A204.1 (cell line): Measurements from ENCODE around the gene AIP.

ENCODE experiments used
- FAIRE-seq: peaks from 2 replicates; lab custom pipeline; 2012; peaks lifted over from hg19 to GRCh38; lab: Jason Lieb, UNC

Gene AIP

DNA sequence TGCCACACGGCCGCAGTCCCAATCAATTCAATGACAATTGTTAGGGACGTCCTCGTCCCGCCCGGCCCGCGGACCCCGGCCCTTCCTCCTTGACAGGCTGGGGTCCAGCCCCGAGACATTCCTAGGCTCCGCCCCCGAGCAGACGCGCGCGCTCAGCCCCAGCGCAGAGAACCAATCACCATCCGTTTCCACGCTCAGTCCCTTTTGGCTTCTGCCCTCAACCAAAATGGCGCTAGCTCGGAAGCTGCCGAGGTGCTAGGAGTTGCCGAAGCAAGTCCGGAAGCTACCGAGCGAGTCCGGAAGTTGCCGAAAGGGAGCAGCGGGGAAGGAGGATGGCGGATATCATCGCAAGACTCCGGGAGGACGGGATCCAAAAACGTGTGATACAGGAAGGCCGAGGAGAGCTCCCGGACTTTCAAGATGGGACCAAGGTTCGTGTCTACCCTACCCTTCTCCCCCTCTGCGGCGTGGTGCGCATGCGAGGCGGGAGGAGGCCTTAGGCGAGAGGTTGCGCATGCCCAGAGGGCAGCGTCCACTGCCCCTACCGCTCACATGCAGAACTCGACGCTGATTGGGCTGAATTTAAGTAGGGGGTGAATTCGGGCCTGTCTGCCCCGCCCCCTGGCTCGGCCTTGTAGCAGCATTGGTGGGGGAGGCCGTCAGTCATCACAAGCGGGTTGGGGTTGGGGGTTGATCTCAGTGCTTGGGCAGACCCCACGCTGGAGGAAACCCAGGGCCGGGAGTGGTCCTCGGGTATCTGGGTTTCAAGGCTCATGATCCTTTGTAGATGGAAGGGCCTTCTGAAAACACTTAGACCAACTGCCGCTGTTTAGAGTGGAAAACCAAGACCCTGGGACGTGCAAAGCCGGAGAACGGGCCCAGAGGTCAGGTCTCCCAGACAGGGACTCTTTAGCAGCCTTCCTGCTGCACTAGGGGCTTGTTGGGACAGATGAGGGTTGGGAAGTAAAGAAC lies at the start of gene AIP:
Gene AIP (plus strand): TSS at position 200 of the 972 bp plus-strand sequence. CDS start 133 bp downstream, at position 333.
- peak; percentile 93 for FAIRE-seq

DNA sequence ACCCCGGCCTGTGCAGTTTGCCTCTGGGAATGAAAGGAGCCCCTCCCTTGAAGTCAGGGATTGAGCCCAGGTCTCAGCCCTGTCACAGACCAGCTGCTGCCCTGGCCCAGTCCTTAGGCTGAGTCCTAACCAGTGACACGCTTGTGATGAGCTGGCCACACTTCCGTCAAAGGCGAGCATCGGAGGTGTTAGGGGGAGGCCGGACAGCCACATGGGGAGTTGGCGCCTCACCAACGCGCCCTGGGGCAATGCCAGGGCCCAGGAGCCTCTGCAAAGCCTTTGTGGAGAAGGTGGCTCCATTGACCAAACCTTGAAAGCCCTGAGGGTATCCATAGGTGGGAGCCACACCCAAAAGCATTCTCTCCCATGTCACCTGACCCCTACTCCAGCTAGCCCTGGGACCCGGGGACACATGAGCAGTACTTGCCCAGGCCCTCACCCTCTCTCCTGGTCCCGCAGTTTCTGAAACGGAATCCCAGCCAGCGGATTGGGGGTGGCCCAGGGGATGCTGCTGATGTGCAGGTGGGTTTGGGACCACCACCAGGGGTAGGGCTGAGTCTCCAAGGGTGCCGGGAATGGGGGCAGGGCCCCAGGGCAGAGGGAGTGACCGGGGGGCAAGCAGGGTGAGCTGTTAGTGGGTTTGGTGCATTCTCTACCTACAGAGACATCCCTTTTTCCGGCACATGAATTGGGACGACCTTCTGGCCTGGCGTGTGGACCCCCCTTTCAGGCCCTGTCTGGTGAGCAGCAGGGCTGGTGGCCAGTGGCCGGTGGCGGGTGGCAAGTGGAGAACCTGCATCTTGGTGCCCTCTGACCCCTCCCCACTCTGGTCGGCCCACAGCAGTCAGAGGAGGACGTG lies 49.1 kb upstream of the AIP start:
- FAIRE-seq: no peak

GRCh38 chr11:67434395-67434881 lies 48.4 kb upstream of the AIP start:
- FAIRE-seq: no peak

- no peak for FAIRE-seq
Observed at GRCh38 chr11:67435031-67435726, 47.6 kb upstream of the AIP start.

DNA sequence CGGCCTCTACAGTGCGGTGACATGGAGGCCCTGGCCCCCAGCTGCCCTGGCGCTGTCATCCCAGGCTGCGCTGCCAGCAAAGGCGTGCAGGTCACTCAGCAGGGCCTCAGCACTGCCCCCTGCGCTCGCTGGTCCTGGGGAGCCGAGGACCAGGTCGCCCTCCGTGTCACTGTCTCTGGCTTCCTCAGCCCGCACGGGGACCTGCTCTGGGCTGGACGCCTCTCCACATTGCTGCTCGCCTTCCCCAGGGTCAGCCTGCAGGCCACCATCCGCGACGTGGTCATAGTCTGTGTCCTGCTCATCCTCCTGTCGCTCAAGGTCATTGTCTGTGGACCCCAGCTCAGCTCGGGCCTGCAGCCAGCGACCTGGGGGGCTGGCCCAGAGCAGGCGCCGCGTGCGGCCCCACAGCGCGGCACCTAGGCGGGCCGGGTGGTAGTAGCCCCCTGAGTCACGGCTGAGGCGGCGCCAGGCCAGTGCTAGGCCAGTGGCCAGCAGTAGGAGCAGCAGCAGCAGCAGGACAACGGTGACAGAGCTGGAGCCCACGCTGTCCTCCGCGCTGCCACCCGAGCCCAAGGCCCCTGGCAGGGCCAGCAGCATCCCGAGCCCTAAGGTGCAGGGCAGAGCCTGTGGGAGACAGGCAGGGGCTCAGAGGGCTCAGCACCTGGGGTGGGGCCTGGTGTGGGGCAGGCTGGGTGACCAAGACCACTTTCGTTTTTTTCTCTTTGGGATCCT lies 46.9 kb upstream of the AIP start:
- FAIRE-seq: no peak

DNA sequence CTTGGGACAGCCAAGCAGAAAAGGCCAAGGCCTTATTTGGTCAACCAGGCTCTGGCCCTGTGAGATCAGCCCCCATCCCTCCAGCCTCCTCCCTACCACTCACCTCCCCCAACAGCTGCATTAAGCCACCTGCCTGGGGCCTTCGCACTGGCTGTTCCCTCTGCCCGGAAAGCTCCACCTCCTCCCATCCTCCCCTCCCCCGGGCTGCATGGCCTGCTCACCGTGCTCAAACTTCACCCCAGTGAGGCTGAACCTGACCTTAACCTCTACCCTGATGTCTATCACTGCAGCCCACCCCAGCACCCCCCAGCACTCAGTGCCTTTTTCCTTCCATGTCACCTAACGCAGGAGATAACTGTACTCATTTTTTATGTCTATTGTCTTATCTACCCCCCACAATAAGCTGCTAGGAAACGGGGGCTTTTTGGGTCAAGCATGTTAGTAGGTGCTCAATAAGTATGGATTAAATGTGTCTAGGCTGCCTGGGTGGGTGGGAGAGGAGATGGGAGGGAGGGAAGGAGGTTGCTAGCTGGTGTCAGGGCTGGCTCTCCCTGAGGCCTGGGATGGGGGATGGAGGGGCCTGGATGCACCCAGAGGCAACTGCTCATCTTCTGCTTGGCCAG lies 46.3 kb upstream of the AIP start:
- no peak for FAIRE-seq

DNA sequence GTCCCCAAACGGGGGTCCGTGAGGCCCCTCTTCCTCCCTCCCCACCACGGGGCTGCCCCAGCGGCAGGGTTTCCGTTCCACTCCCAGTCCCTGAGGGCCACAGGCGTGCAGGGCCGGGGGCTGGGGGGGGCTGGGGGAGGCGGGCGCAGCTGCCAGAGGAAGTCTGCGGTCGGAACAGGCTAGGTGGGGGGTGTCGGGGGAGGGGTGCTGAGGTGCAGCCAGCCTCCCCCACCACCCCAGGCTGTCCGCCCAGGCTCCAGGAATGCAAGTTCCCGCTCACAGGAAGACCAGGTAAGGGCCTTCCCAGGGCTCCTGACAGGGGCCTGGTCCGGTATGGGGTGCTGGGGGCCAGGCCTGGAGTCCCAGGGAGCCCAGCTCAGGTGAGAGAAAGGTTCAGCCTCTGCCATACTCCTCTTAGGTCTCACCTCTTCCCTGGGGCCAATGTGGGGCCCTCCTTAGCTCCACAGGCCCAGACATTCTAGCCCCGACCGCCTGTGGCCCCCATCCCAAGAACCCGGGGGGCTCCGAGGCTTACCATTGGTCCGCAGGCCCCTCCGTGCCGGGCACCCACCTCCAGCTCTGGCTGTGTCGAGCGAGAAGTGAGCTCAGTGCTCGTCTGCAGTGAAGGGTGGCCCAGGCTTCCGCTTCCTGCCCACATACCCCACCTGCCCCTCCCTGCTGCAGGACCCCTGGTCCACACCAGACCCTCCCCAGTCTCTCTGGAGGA lies 45.6 kb upstream of the AIP start, which contains the start of gene PTPRCAP:
Gene PTPRCAP (minus strand): TSS at position 601 of the 727 bp plus-strand sequence. CDS start 63 bp downstream, at position 538.
- FAIRE-seq: no peak

DNA sequence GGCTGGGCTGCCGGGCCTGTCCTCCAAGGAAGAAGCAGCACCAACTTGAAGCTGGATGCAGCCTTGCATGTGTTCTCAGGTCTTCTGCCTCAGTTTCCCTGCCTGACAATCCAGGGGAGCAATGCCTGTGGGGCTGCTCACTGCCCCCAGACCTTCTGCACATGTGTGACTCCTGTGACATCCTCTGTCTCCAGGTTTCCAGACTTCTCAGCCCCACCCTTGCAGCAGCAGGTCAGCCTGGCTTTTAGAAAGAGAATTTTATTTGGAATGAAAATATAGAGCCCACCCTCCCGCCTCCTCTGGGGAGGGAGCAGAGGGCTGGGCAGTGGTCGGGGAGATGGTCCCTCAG lies 45.0 kb upstream of the AIP start:
- no peak for FAIRE-seq

DNA sequence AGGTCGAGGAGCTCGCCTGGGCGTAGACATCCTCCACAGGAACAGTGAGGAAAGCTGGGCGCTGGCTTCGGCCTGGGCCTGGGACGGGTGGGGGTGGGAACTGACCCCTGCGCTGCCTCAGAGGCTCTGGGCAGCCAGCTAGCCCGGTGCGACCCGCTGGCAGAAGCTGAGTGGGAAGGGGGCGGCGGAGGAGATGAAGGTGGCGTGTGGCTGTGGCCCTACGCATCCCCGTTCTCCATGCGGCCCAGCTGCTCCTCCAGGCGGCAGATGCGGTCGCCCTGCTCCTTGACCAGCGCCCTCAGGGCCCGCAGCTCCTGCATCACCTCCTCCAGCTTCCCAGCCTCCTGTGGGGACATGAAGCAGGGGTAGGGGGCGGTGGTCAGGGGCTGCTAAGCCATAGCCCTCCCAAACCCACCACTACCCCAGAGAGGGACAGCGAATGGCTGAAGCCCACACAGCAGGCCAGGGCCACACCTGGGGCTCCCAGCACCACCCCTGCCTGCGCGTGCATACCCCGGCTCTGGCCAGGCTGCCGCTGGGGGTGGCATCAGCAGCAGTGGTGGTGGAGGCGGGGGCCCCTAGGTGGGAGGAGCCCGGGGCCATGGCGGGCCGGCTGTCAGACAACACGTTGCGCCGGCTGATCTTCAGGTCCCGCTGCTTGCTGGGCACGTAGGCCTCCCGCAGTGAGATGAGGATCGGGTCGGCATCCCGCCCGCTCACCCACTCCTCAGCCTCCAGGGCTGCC lies 44.5 kb upstream of the AIP start:
- no peak for FAIRE-seq

DNA sequence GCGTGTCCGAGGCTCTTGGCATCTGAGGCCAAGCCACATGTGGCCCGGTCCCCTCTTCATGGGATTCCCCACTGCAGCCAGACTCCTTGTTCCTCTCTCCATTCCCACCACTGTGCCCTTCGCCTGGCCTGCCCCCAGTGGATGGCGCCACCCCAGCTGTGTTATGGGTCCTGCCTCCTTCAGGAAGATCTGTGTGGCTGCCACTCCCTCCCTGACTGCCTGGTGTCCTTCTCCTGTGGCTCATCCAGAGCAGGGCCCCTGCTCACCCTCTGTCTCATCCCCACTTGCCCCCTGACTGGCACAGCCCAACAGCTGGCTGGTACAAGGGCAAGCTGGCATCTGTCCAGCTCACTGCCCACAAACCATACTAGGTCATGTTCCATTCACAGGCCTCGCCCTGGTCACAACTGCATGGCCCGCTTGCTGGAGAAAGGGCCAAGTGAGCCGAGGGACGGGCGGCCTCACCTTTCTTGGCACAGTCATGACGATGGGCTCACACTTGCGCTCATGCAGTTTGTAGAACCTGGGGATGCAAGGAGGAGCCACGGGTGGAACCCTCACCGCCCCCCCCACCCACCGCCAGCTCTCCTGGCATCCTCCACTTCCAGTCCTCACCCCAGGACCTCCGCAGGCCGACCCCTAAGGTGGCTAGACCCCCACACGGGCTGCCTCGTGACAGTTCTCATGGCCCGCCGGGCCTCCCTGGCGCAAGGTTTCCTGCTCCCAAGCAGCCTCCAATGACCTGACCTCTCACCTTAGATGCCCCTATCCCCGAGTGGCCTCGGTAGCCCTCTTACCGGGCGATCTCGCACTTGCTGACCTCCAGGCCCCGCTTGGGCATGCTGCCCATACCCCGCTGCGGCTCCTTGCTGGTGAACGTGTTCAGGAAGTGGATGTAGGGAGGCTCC lies 43.3 kb upstream of the AIP start:
- FAIRE-seq: no peak

- FAIRE-seq: no peak
Observed at GRCh38 chr11:67440229-67441097, 42.4 kb upstream of the AIP start.

DNA sequence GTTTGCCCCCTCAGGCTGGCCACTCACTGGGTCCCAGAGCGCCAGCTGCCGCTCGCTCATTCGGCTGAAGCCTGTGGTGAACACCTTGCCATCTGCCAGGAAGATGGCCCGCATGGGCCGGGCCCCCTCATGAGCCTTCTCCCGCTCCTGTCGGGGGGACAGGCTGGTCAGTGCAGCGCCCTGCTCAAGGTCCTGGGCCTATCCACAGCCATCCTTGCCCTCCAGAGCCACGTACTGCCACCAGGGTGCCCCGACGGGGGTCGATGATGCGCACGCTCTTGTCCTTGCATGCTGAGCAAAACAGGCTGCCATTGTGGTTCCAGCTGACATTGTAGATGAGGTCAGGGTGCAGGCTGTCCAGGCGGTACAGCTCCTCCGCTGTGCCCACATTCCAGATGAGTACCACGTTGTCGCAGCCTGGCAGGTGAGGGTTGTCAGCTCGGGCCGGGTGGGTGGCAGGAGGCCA lies 41.7 kb upstream of the AIP start:
- FAIRE-seq: no peak

DNA sequence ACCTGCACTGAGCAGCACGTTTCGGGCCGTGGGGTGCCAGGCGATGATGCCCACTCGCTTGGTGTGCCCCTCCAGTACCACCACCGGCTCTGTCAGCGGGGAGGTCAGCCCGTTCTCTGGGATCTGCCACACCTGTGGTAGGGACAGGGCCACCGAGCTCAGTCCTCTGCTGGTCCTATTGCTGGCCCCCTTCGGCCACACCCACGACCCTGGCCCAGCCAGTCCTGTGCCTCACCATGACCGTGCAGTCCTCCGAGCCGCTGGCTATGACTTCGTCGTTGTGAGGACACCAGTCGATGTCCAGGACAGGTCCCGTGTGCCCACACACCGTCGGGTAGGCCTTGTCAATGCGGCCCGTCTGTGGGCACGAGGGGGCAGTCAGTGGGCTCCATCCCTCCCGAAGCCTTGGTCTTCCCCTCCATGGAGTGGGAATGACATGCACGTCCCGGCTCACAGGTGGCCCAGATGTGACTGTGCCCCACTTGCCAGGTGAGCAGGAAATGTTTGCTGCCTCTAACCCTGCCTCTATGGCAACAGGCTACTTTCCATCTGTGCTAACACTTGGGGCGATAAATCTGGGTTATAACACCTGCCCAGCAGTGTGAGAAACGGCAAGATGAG lies 41.0 kb upstream of the AIP start:
- FAIRE-seq: no peak

GRCh38 chr11:67442504-67443404 lies 40.1 kb upstream of the AIP start:
- no peak for FAIRE-seq

DNA sequence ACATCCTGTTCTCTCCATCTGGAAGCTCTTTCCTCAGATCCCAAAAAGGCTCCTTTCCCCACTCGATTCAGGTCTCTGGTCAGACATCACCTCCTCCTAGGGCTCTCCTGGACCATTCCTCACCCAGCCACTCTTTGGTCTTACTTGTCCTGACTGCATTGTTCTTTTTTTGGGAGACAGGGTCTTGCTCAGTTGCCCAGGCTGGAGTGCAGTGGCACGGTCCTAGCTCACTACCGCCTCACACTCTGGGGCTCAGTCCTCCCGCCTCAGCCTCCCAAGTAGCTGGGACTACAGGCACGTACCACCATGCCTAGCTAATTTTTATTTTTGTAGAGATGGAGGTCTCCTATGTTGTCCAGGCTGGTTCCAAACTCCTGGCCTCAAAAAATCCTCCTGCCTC lies 37.3 kb upstream of the AIP start:
- FAIRE-seq: no peak

DNA sequence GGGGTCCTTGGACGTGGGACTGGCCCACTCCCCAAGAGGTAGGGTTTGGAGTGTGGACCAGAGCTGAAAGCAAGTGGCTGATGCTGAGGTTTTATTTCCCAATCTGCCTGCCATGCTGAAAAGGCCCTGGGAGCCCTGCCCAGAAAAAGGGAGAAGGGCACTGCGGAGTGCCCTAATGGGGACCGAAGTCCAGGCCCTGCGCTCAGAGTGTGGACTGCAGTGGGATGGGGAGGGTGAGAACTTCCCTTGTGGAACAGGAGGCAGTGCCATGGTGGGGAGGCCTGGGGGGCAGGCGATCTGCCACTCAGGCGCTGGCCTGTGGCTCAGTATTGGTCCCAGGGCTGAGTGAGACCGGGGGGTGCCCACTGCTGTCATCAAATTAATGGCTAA lies 34.6 kb upstream of the AIP start:
- no peak for FAIRE-seq
